SK-N-SH treated with all-trans-retinoic acid at 6 μM for 48 hours (cell line): ENCODE results near the gene CEP350.
A peak's percentile ranks its signal among the peaks of the same experiment; 100 is the strongest.

ENCODE experiments used
- ATAC-seq: fragments of 200-7000 bp; cut with Tn5 transposase; 3 replicates; pipeline ENCODE4 v1.9.1; 2020; ENCODE audit warnings: mild to moderate bottlenecking, moderate library complexity
- ARNTL ChIP-seq: fragments of 450-650 bp; formaldehyde crosslinking; IDR thresholded peaks from 2 replicates; pipeline ENCODE4 v1.5.0; 2020; ENCODE audit warnings: low read depth, mild to moderate bottlenecking, moderate library complexity, borderline replicate concordance
- BACH2 ChIP-seq: fragments of 250-450 bp; sonication (Bioruptor Pico); IDR thresholded peaks from 2 replicates; pipeline ENCODE4 v1.9.0; 2021; ENCODE audit warnings: mild to moderate bottlenecking, borderline replicate concordance
- CSDC2 ChIP-seq: fragments of 250-450 bp; sonication (Bioruptor Pico); IDR thresholded peaks from 2 replicates; pipeline ENCODE4 v1.5.0; 2020; ENCODE audit warnings: mild to moderate bottlenecking, moderate library complexity
- ESRRG ChIP-seq: fragments of 250-450 bp; sonication (Bioruptor Pico); IDR thresholded peaks from 2 replicates; pipeline ENCODE4 v1.6.1; 2021; ENCODE audit warnings: mild to moderate bottlenecking
- GLIS3 ChIP-seq: fragments of 250-450 bp; sonication (Bioruptor Pico); IDR thresholded peaks from 2 replicates; pipeline ENCODE4 v1.5.0; 2020; ENCODE audit warnings: mild to moderate bottlenecking, moderate library complexity
- OSR1 ChIP-seq: fragments of 250-450 bp; sonication (Bioruptor Pico); IDR thresholded peaks from 2 replicates; pipeline ENCODE4 v1.8.0; 2022; ENCODE audit warnings: moderate library complexity, mild to moderate bottlenecking, inconsistent platforms
- RARB ChIP-seq: fragments of 250-450 bp; sonication (Bioruptor Pico); IDR thresholded peaks from 2 replicates; pipeline ENCODE4 v1.8.0; 2021; ENCODE audit warnings: mild to moderate bottlenecking, moderate library complexity
- TCF4 ChIP-seq: fragments of 250-450 bp; sonication (Bioruptor Pico); IDR thresholded peaks from 2 replicates; pipeline ENCODE4 v1.8.0; 2021; ENCODE audit warnings: mild to moderate bottlenecking, moderate library complexity, borderline replicate concordance
- TOX ChIP-seq: fragments of 250-450 bp; sonication (Bioruptor Pico); IDR thresholded peaks from 2 replicates; pipeline ENCODE4 v1.8.0; 2021; ENCODE audit warnings: mild to moderate bottlenecking, moderate library complexity, borderline replicate concordance
- ZC3H10 ChIP-seq: fragments of 250-450 bp; sonication (Bioruptor Pico); IDR thresholded peaks from 2 replicates; pipeline ENCODE4 v1.5.1; 2021; ENCODE audit warnings: mild to moderate bottlenecking, moderate library complexity
- ZFP3 ChIP-seq: fragments of 250-450 bp; sonication (Bioruptor Pico); IDR thresholded peaks from 2 replicates; pipeline ENCODE4 v1.5.0; 2020; ENCODE audit warnings: mild to moderate bottlenecking, moderate library complexity
- ZFP30 ChIP-seq: fragments of 450-650 bp; formaldehyde crosslinking; IDR thresholded peaks from 2 replicates; pipeline ENCODE4 v1.5.0; 2022; ENCODE audit warnings: mild to moderate bottlenecking, moderate library complexity
- ZNF565 ChIP-seq: fragments of 450-650 bp; formaldehyde crosslinking; conservative IDR thresholded peaks from 2 replicates; pipeline ENCODE4 v1.5.0; 2020; ENCODE audit warnings: low read depth, mild to moderate bottlenecking, moderate library complexity
- ZNF8 ChIP-seq: fragments of 450-650 bp; formaldehyde crosslinking; IDR thresholded peaks from 2 replicates; pipeline ENCODE4 v1.5.0; 2020; ENCODE audit warnings: mild to moderate bottlenecking, moderate library complexity
- TF ChIP-seq, protein P1 (sequence below): fragments of 250-450 bp; sonication (Bioruptor Pico); IDR thresholded peaks from 2 replicates; pipeline ENCODE4 v1.5.1; 2020; ENCODE audit warnings: low read depth, mild to moderate bottlenecking, moderate library complexity
- TF ChIP-seq, protein P2 (sequence below): fragments of 250-450 bp; sonication (Bioruptor Pico); IDR thresholded peaks from 2 replicates; pipeline ENCODE4 v1.5.1; 2021; ENCODE audit warnings: mild to moderate bottlenecking, moderate library complexity
- TF ChIP-seq, protein P3 (sequence below): fragments of 250-450 bp; sonication (Bioruptor Pico); IDR thresholded peaks from 2 replicates; pipeline ENCODE4 v1.5.0; 2020; ENCODE audit warnings: mild to moderate bottlenecking, moderate library complexity

Gene CEP350

DNA sequence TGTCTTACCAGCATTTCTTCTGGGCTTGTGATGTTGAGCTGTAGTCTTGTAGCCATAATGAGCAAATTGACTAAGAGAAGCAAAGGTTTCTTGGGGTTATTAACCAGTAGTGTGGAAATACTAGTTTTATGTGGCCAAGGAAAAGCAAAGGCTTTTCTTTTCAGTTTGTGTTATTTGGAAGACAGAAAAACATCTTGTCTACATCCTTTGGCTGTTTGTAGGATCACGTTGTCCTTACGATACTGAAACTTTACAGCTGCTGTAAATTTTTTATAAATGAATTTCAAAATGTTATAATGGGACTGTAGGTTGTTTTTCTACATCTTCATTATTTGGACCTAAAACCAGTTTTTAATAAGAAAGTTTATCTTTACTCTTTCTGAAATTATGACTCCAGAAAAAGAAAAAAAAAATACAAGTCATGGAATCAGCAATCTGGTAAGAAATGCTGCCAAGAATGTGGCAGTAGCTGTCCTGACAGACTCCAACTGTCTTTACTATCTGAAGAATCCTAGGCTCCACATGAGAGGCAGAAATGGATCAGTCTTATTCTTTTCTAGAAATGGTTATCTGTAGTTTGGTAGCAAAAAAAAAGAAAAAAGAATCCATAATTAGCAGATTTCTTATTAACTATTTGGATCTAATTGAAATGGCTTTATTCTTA is 158.5 kb downstream of the CEP350 start (continued):
- TF ChIP-seq, protein P1, sequence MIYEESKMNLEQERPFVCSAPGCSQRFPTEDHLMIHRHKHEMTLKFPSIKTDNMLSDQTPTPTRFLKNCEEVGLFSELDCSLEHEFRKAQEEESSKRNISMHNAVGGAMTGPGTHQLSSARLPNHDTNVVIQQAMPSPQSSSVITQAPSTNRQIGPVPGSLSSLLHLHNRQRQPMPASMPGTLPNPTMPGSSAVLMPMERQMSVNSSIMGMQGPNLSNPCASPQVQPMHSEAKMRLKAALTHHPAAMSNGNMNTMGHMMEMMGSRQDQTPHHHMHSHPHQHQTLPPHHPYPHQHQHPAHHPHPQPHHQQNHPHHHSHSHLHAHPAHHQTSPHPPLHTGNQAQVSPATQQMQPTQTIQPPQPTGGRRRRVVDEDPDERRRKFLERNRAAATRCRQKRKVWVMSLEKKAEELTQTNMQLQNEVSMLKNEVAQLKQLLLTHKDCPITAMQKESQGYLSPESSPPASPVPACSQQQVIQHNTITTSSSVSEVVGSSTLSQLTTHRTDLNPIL (CRISPR knock-in tag) = no peak

DNA sequence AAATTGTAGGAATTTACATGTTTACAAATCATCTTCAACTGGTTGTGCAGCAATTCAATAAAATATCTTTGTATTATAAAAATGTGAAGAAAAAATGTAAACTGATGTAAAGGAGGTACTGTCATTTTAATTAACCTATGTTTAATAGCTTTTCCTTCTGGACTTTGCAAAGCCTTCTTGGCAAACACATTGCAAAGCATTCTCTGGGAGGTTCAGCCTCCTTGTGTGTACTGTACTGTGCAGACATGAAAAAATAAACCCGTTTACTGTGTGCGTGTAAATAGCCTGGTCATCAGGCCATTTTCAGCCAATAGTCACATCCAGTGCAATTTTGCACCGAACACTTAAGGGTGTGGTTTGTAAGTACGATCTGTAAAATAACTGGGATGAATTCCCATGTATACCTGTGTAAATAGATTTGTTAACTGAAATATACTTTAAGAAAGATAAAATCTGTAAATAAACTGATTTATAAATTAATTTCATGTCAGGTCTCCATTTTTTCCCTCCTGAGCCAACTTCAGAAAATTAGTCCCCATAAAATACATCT is 159.9 kb downstream of the CEP350 start:
- no peak for ATAC-seq
- TF ChIP-seq ESRRG (CRISPR knock-in tag) (no peak), CSDC2 (CRISPR knock-in tag) (no peak), OSR1 (CRISPR knock-in tag) (no peak), ZC3H10 (CRISPR knock-in tag) (no peak), RARB (CRISPR knock-in tag) (no peak)
- TF ChIP-seq, protein P2, sequence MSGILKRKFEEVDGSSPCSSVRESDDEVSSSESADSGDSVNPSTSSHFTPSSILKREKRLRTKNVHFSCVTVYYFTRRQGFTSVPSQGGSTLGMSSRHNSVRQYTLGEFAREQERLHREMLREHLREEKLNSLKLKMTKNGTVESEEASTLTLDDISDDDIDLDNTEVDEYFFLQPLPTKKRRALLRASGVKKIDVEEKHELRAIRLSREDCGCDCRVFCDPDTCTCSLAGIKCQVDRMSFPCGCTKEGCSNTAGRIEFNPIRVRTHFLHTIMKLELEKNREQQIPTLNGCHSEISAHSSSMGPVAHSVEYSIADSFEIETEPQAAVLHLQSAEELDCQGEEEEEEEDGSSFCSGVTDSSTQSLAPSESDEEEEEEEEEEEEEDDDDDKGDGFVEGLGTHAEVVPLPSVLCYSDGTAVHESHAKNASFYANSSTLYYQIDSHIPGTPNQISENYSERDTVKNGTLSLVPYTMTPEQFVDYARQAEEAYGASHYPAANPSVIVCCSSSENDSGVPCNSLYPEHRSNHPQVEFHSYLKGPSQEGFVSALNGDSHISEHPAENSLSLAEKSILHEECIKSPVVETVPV (CRISPR knock-in tag) = no peak

DNA sequence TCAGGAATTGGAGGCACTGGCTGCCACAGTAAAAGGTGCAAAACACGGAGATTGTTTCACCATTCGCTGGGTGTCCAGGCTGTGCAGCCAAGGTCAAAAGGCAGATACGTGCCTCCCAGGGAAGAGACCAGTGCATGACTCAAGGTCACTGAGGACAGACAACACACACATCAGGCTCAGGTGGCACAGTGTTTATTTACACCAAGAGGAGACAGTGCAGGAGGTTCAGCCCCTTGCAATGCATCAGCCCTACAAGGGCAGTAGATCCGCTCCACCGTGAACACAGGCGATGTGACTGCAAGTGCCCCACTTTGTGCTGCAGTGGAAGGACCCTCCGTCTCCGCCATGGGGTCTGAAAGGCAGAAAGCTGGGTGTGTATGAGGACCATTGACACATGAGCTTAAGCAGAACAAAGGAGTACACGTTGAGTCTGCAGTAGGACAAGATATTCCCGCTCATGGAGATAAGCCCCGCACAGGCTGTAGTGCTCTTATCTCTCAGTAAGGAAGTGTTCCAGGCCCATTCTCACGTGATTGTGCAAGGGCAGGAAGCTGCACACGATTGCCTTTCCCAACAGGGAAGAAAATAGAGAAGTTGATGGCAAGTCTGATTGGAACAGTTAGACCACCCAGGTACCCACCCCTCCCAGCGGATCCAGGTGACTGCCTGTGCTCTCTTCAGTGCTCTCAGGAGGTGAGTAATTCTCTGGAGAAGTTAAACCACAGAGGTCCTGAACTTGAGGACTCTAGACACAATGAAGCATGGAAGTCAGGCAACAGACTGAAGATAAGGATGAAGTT is 162.6 kb downstream of the CEP350 start:
- ATAC-seq = peak; percentile 38
- no peak for TF ChIP-seq GLIS3 (CRISPR knock-in tag)
- TF ChIP-seq, all 23 proteins: peak for 0

DNA sequence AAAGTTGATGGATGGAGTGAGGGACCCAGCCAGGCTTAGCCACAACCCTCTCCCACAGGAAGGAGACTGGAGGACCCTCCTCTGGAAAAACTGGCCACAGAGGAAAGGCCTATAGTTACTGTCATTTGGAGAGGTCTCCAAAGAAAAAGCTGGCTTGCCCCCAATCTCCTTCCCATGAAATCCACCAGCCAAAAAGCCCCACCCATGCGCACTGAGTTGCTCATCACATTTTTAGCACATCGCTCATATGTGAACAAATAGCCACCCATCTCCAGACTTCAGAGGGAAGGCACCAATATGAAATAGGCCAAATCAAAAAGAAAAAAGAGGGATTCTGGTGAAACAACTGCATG is 163.1 kb downstream of the CEP350 start:
- no peak for TF ChIP-seq ZNF565
- TF ChIP-seq RARB (CRISPR knock-in tag) = no peak
- TF ChIP-seq ZC3H10 (CRISPR knock-in tag) = no peak
- TF ChIP-seq CSDC2 (CRISPR knock-in tag) = no peak
- no peak for TF ChIP-seq BACH2 (CRISPR knock-in tag)
- TF ChIP-seq ZFP30 = no peak
- no peak for TF ChIP-seq ARNTL
- TF ChIP-seq, protein P3, sequence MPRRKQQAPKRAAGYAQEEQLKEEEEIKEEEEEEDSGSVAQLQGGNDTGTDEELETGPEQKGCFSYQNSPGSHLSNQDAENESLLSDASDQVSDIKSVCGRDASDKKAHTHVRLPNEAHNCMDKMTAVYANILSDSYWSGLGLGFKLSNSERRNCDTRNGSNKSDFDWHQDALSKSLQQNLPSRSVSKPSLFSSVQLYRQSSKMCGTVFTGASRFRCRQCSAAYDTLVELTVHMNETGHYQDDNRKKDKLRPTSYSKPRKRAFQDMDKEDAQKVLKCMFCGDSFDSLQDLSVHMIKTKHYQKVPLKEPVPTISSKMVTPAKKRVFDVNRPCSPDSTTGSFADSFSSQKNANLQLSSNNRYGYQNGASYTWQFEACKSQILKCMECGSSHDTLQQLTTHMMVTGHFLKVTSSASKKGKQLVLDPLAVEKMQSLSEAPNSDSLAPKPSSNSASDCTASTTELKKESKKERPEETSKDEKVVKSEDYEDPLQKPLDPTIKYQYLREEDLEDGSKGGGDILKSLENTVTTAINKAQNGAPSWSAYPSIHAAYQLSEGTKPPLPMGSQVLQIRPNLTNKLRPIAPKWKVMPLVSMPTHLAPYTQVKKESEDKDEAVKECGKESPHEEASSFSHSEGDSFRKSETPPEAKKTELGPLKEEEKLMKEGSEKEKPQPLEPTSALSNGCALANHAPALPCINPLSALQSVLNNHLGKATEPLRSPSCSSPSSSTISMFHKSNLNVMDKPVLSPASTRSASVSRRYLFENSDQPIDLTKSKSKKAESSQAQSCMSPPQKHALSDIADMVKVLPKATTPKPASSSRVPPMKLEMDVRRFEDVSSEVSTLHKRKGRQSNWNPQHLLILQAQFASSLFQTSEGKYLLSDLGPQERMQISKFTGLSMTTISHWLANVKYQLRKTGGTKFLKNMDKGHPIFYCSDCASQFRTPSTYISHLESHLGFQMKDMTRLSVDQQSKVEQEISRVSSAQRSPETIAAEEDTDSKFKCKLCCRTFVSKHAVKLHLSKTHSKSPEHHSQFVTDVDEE (CRISPR knock-in tag) = no peak
- no peak for TF ChIP-seq ESRRG (CRISPR knock-in tag)
- no peak for TF ChIP-seq TOX (CRISPR knock-in tag)
- TF ChIP-seq TCF4 (CRISPR knock-in tag) = no peak
- TF ChIP-seq ZFP3 (CRISPR knock-in tag) = no peak
- TF ChIP-seq, protein P1 (CRISPR knock-in tag) = no peak
- TF ChIP-seq ZNF8 = no peak
- no peak for TF ChIP-seq OSR1 (CRISPR knock-in tag)
- TF ChIP-seq, protein P2 (CRISPR knock-in tag) = no peak
- peak; percentile 63 for ATAC-seq
